ENCODE results near the gene DDAH1.

DDAH1 gene

GRCh38 chr1:85290826-85291225 lies 174.1 kb downstream of the DDAH1 start:
- Histone ChIP-seq H3K4me3 (ENCODE audit: low read depth, low read length) (no peak overlapping the region), H3K14ac (ENCODE audit: low read length) (no peak overlapping the region), H4K91ac (ENCODE audit: low read depth, low read length) (no peak overlapping the region), H4K12ac (ENCODE audit: low read depth, low read length) (no peak overlapping the region), H3K9me3 (ENCODE audit: insufficient read depth, low read depth, low read length) (no peaks in the 10 kb centered on the region), H3K36me3 (ENCODE audit: control insufficient read depth in 1 of 2, insufficient read depth in 2 of 2, low read length in 2 of 2) (no peaks in the 10 kb centered on the region), H3K27ac (ENCODE audit: low read depth, low read length) (no peak overlapping the region), H2AK5ac (ENCODE audit: low read length) (no peak overlapping the region), H3K4ac (ENCODE audit: low read depth, low read length) (no peak overlapping the region), H2AFZ (ENCODE audit: insufficient read depth, low read length, poor library complexity) (no peak overlapping the region), H2BK5ac (ENCODE audit: low read depth, low read length, poor library complexity) (no peak overlapping the region), H2BK12ac (ENCODE audit: low read length) (no peak overlapping the region), H3K4me2 (ENCODE audit: low read length) (no peak overlapping the region), H3K18ac (ENCODE audit: low read length) (no peak overlapping the region), H4K8ac (ENCODE audit: low read depth, low read length) (no peak overlapping the region), H3K27me3 (ENCODE audit: insufficient read depth, low read length) (peaks cover 2% of the 10 kb centered on the region), H3K9ac (ENCODE audit: low read length) (no peak overlapping the region), H3K23ac (ENCODE audit: low read length) (no peak overlapping the region), H3K4me1 (ENCODE audit: control insufficient read depth in 1 of 2, insufficient read depth in 2 of 2, low read length in 2 of 2) (no peaks in the 10 kb centered on the region), H3K79me1 (ENCODE audit: low read length) (no peaks in the 10 kb centered on the region), H3K79me2 (ENCODE audit: control insufficient read depth, insufficient read depth, low read length, poor library complexity) (no peaks in the 10 kb centered on the region), H2BK120ac (ENCODE audit: insufficient read depth, low read length, poor library complexity) (no peak overlapping the region)
- WGBS (ENCODE audit: extremely low coverage, insufficient coverage, insufficient read length) = no CpG with 5 or more reads among the region's 2 CpGs
- no peak for DNase-seq

GRCh38 chr1:85289848-85290335 lies 175.1 kb downstream of the DDAH1 start:
- H3K36me3 ChIP-seq (ENCODE audit: control insufficient read depth in 1 of 2, insufficient read depth in 2 of 2, low read length in 2 of 2) = no peaks in the 10 kb centered on the region
- WGBS (ENCODE audit: extremely low coverage, insufficient coverage, insufficient read length) = no CpG with 5 or more reads among the region's 4 CpGs
- no peak overlapping the region for H2AFZ ChIP-seq (ENCODE audit: insufficient read depth, low read length, poor library complexity)

GRCh38 chr1:85289207-85289847 lies 175.6 kb downstream of the DDAH1 start:
- H3K4ac ChIP-seq (ENCODE audit: low read depth, low read length) = no peak overlapping the region
- no CpG with 5 or more reads among the region's 9 CpGs for WGBS (ENCODE audit: extremely low coverage, insufficient coverage, insufficient read length)
- H3K9me3 ChIP-seq (ENCODE audit: insufficient read depth, low read depth, low read length) = peaks cover 3% of the 10 kb centered on the region
- H2BK5ac ChIP-seq (ENCODE audit: low read depth, low read length, poor library complexity) = no peak overlapping the region
- H2AFZ ChIP-seq (ENCODE audit: insufficient read depth, low read length, poor library complexity) = no peak overlapping the region
- no peak overlapping the region for H3K14ac ChIP-seq (ENCODE audit: low read length)
- no peak overlapping the region for H3K27ac ChIP-seq (ENCODE audit: low read depth, low read length)
- H4K8ac ChIP-seq (ENCODE audit: low read depth, low read length) = no peak overlapping the region
- H3K79me2 ChIP-seq (ENCODE audit: control insufficient read depth, insufficient read depth, low read length, poor library complexity) = no peaks in the 10 kb centered on the region
- no peak overlapping the region for H3K4me2 ChIP-seq (ENCODE audit: low read length)
- H4K91ac ChIP-seq (ENCODE audit: low read depth, low read length) = no peak overlapping the region
- H3K23ac ChIP-seq (ENCODE audit: low read length) = no peak overlapping the region
- H3K18ac ChIP-seq (ENCODE audit: low read length) = no peak overlapping the region
- no peak overlapping the region for H2AK5ac ChIP-seq (ENCODE audit: low read length)
- no peak overlapping the region for H2BK12ac ChIP-seq (ENCODE audit: low read length)
- no peak overlapping the region for H2BK120ac ChIP-seq (ENCODE audit: insufficient read depth, low read length, poor library complexity)
- peak in 1 of 2 donors; percentile 30 for DNase-seq
- no peaks in the 10 kb centered on the region for H3K36me3 ChIP-seq (ENCODE audit: control insufficient read depth in 1 of 2, insufficient read depth in 2 of 2, low read length in 2 of 2)
- H3K9ac ChIP-seq (ENCODE audit: low read length) = no peak overlapping the region
- H4K12ac ChIP-seq (ENCODE audit: low read depth, low read length) = no peak overlapping the region
- no peak overlapping the region for H3K4me3 ChIP-seq (ENCODE audit: low read depth, low read length)
- peaks cover 2% of the 10 kb centered on the region for H3K27me3 ChIP-seq (ENCODE audit: insufficient read depth, low read length)
- H3K79me1 ChIP-seq (ENCODE audit: low read length) = no peaks in the 10 kb centered on the region
- H3K4me1 ChIP-seq (ENCODE audit: control insufficient read depth in 1 of 2, insufficient read depth in 2 of 2, low read length in 2 of 2) = no peaks in the 10 kb centered on the region

More at GRCh38 chr1:85289848-85290335, 175.1 kb downstream of the DDAH1 start:
- H3K18ac ChIP-seq (ENCODE audit: low read length) = no peak overlapping the region
- H2AK5ac ChIP-seq (ENCODE audit: low read length) = no peak overlapping the region
- H4K91ac ChIP-seq (ENCODE audit: low read depth, low read length) = no peak overlapping the region
- no peak overlapping the region for H2BK120ac ChIP-seq (ENCODE audit: insufficient read depth, low read length, poor library complexity)
- no peak overlapping the region for H3K9ac ChIP-seq (ENCODE audit: low read length)
- H3K4me1 ChIP-seq (ENCODE audit: control insufficient read depth in 1 of 2, insufficient read depth in 2 of 2, low read length in 2 of 2) = no peaks in the 10 kb centered on the region
- no peak overlapping the region for H3K4me3 ChIP-seq (ENCODE audit: low read depth, low read length)
- no peaks in the 10 kb centered on the region for H3K79me2 ChIP-seq (ENCODE audit: control insufficient read depth, insufficient read depth, low read length, poor library complexity)
- no peak overlapping the region for H2BK5ac ChIP-seq (ENCODE audit: low read depth, low read length, poor library complexity)
- H4K12ac ChIP-seq (ENCODE audit: low read depth, low read length) = no peak overlapping the region
- DNase-seq = no peak
- H3K9me3 ChIP-seq (ENCODE audit: insufficient read depth, low read depth, low read length) = peaks cover 3% of the 10 kb centered on the region
- H3K27me3 ChIP-seq (ENCODE audit: insufficient read depth, low read length) = peaks cover 2% of the 10 kb centered on the region
- no peak overlapping the region for H4K8ac ChIP-seq (ENCODE audit: low read depth, low read length)
- no peaks in the 10 kb centered on the region for H3K79me1 ChIP-seq (ENCODE audit: low read length)
- H3K23ac ChIP-seq (ENCODE audit: low read length) = no peak overlapping the region
- no peak overlapping the region for H2BK12ac ChIP-seq (ENCODE audit: low read length)
- no peak overlapping the region for H3K27ac ChIP-seq (ENCODE audit: low read depth, low read length)
- no peak overlapping the region for H3K4ac ChIP-seq (ENCODE audit: low read depth, low read length)
- no peak overlapping the region for H3K4me2 ChIP-seq (ENCODE audit: low read length)
- no peak overlapping the region for H3K14ac ChIP-seq (ENCODE audit: low read length)

GRCh38 chr1:85284202-85284601 lies 180.8 kb downstream of the DDAH1 start:
- peaks cover 3 to 6% of the 10 kb centered on the region in 2 experiments for H3K4me1 ChIP-seq (ENCODE audit: control insufficient read depth in 1 of 2, insufficient read depth in 2 of 2, low read length in 2 of 2)
- no peak overlapping the region for H2BK5ac ChIP-seq (ENCODE audit: low read depth, low read length, poor library complexity)
- H2BK12ac ChIP-seq (ENCODE audit: low read length) = no peak overlapping the region
- H3K14ac ChIP-seq (ENCODE audit: low read length) = no peak overlapping the region
- H3K79me1 ChIP-seq (ENCODE audit: low read length) = no peaks in the 10 kb centered on the region
- no peak overlapping the region for H2BK120ac ChIP-seq (ENCODE audit: insufficient read depth, low read length, poor library complexity)
- DNase-seq = no peak
- H3K36me3 ChIP-seq (ENCODE audit: control insufficient read depth in 1 of 2, insufficient read depth in 2 of 2, low read length in 2 of 2) = no peaks in the 10 kb centered on the region
- no peak overlapping the region for H3K18ac ChIP-seq (ENCODE audit: low read length)
- H3K27ac ChIP-seq (ENCODE audit: low read depth, low read length) = no peak overlapping the region
- no peak overlapping the region for H3K9ac ChIP-seq (ENCODE audit: low read length)
- no peaks in the 10 kb centered on the region for H3K27me3 ChIP-seq (ENCODE audit: insufficient read depth, low read length)
- H2AFZ ChIP-seq (ENCODE audit: insufficient read depth, low read length, poor library complexity) = no peak overlapping the region
- WGBS (ENCODE audit: extremely low coverage, insufficient coverage, insufficient read length) = no CpG with 5 or more reads among the region's 2 CpGs
- no peaks in the 10 kb centered on the region for H3K79me2 ChIP-seq (ENCODE audit: control insufficient read depth, insufficient read depth, low read length, poor library complexity)
- no peak overlapping the region for H3K4me3 ChIP-seq (ENCODE audit: low read depth, low read length)
- H3K9me3 ChIP-seq (ENCODE audit: insufficient read depth, low read depth, low read length) = peaks cover 3% of the 10 kb centered on the region
- H3K23ac ChIP-seq (ENCODE audit: low read length) = no peak overlapping the region
- H4K91ac ChIP-seq (ENCODE audit: low read depth, low read length) = no peak overlapping the region
- H4K12ac ChIP-seq (ENCODE audit: low read depth, low read length) = no peak overlapping the region
- H3K4me2 ChIP-seq (ENCODE audit: low read length) = no peak overlapping the region
- H3K4ac ChIP-seq (ENCODE audit: low read depth, low read length) = no peak overlapping the region
- H4K8ac ChIP-seq (ENCODE audit: low read depth, low read length) = no peak overlapping the region
- no peak overlapping the region for H2AK5ac ChIP-seq (ENCODE audit: low read length)

Data from trophoblast cell (in vitro differentiated cells and primary cell).